GM12891 (cell line): Measurements from ENCODE around the gene SLC7A14.

ENCODE experiments used
- POLR2A ChIP-seq: IDR thresholded peaks from 2 replicates; pipeline ENCODE4 v1.6.1; 2011; ENCODE audit warnings: low read depth, low read length, control low read depth
- POLR2AphosphoS5 ChIP-seq: IDR thresholded peaks from 2 replicates; pipeline ENCODE4 v1.6.1; 2011; ENCODE audit warnings: low read depth, low read length, control low read depth
- TAF1 ChIP-seq: IDR thresholded peaks from 2 replicates; pipeline ENCODE4 v1.6.1; 2011; ENCODE audit warnings: low read depth, low read length, control low read depth

DNA sequence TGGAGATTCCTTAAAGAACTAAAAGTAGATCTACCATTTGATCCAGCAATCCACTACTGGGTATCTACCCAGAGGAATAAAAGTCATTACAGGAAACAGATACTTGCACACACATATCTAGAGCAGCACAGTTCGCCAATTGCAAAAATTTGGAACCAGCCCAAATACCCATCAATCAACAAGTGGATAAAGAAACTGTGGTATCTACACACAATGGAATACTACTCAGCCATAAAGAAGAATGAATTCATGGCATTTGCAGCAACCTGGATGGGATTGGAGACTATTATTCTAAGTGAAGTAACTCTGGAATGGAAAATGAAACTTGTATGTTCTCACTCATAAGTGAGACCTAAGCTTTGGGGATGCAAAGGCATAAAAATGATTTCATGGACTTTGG, 23.8 kb downstream of the SLC7A14 start:
- TF ChIP-seq POLR2A (no peak), POLR2AphosphoS5 (no peak), TAF1 (no peak)
